ENCODE results near the gene GTF2H1.
A peak's percentile ranks its signal among the peaks of the same experiment; 100 is the strongest.

Gene GTF2H1

GRCh38 chr11:18321969-18322711 lies at the start of gene GTF2H1, which contains the start of gene HPS5:
GTF2H1 (plus strand) TSS chr11:18322567; CDS start chr11:18333075, 10,508 bp downstream.
HPS5 (minus strand) TSS chr11:18322140; CDS start chr11:18317858, 4,282 bp downstream.
- no peaks in the 10 kb centered on the region for H3F3A ChIP-seq (ENCODE audit: low read depth)
- H3K9ac ChIP-seq (ENCODE audit: low read depth, low read length, poor library complexity, severe bottlenecking), result peak within 1 kb of the TSS; percentile 78
- H3K4me1 ChIP-seq (ENCODE audit: insufficient read depth, low read length, poor library complexity, severe bottlenecking), result peaks cover 75% of the 10 kb centered on the region
- no peaks in the 10 kb centered on the region for H3K36me3 ChIP-seq (ENCODE audit: insufficient read depth, low read length)
- H3K9me3 ChIP-seq (ENCODE audit: insufficient read depth, low read depth, low read length), result no peaks in the 10 kb centered on the region
- TF ChIP-seq, protein P1, sequence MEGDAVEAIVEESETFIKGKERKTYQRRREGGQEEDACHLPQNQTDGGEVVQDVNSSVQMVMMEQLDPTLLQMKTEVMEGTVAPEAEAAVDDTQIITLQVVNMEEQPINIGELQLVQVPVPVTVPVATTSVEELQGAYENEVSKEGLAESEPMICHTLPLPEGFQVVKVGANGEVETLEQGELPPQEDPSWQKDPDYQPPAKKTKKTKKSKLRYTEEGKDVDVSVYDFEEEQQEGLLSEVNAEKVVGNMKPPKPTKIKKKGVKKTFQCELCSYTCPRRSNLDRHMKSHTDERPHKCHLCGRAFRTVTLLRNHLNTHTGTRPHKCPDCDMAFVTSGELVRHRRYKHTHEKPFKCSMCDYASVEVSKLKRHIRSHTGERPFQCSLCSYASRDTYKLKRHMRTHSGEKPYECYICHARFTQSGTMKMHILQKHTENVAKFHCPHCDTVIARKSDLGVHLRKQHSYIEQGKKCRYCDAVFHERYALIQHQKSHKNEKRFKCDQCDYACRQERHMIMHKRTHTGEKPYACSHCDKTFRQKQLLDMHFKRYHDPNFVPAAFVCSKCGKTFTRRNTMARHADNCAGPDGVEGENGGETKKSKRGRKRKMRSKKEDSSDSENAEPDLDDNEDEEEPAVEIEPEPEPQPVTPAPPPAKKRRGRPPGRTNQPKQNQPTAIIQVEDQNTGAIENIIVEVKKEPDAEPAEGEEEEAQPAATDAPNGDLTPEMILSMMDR (conservative IDR thresholded peaks at IDR 0.05; ENCODE audit: low read length), result no peak
- TF ChIP-seq EZH2phosphoT487 (IDR thresholded peaks at IDR 0.05; ENCODE audit: borderline replicate concordance), result no peak
- H2AFZ ChIP-seq (ENCODE audit: low read length), result peak within 1 kb of the TSS; percentile 98
- peak within 1 kb of the TSS; percentile 82 for H3K4me3 ChIP-seq (ENCODE audit: low read length, poor library complexity, severe bottlenecking)
- peaks cover 91% of the 10 kb centered on the region for H3K79me2 ChIP-seq (ENCODE audit: insufficient read depth, low read length)
- H3K27me3 ChIP-seq (ENCODE audit: insufficient read depth, low read length, poor library complexity, severe bottlenecking), result no peaks in the 10 kb centered on the region
- H4K20me1 ChIP-seq (ENCODE audit: insufficient read depth, low read length, poor library complexity, severe bottlenecking), result peaks cover 33% of the 10 kb centered on the region
- peak within 1 kb of the TSS; percentile 99 for H3K4me2 ChIP-seq (ENCODE audit: low read depth, low read length, poor library complexity, severe bottlenecking)
- H3K9me2 ChIP-seq (replicated peaks; ENCODE audit: low read depth, low read length), result no peaks in the 10 kb centered on the region

GRCh38 chr11:18277565-18278271 lies 44.6 kb upstream of the GTF2H1 start:
- no peaks in the 10 kb centered on the region for H3K9me3 ChIP-seq (ENCODE audit: insufficient read depth, low read depth, low read length)
- H3K9me2 ChIP-seq (replicated peaks; ENCODE audit: low read depth, low read length), result no peaks in the 10 kb centered on the region
- H2AFZ ChIP-seq (ENCODE audit: low read length), result no peak overlapping the region
- H3F3A ChIP-seq (ENCODE audit: low read depth), result no peaks in the 10 kb centered on the region
- TF ChIP-seq, protein P1 (conservative IDR thresholded peaks at IDR 0.05; ENCODE audit: low read length), result no peak
- no peak for TF ChIP-seq EZH2phosphoT487 (IDR thresholded peaks at IDR 0.05; ENCODE audit: borderline replicate concordance)
- H3K4me2 ChIP-seq (ENCODE audit: low read depth, low read length, poor library complexity, severe bottlenecking), result no peak overlapping the region
- no peak overlapping the region for H3K4me3 ChIP-seq (ENCODE audit: low read length, poor library complexity, severe bottlenecking)
- no peak overlapping the region for H3K9ac ChIP-seq (ENCODE audit: low read depth, low read length, poor library complexity, severe bottlenecking)
- peaks cover 26% of the 10 kb centered on the region; the same call in 1 of the 2 replicates for H3K36me3 ChIP-seq (ENCODE audit: insufficient read depth, low read length)
- no peaks in the 10 kb centered on the region for H3K79me2 ChIP-seq (ENCODE audit: insufficient read depth, low read length)
- H4K20me1 ChIP-seq (ENCODE audit: insufficient read depth, low read length, poor library complexity, severe bottlenecking), result no peaks in the 10 kb centered on the region
- no peaks in the 10 kb centered on the region for H3K4me1 ChIP-seq (ENCODE audit: insufficient read depth, low read length, poor library complexity, severe bottlenecking)
- H3K27me3 ChIP-seq (ENCODE audit: insufficient read depth, low read length, poor library complexity, severe bottlenecking), result no peaks in the 10 kb centered on the region

DNA sequence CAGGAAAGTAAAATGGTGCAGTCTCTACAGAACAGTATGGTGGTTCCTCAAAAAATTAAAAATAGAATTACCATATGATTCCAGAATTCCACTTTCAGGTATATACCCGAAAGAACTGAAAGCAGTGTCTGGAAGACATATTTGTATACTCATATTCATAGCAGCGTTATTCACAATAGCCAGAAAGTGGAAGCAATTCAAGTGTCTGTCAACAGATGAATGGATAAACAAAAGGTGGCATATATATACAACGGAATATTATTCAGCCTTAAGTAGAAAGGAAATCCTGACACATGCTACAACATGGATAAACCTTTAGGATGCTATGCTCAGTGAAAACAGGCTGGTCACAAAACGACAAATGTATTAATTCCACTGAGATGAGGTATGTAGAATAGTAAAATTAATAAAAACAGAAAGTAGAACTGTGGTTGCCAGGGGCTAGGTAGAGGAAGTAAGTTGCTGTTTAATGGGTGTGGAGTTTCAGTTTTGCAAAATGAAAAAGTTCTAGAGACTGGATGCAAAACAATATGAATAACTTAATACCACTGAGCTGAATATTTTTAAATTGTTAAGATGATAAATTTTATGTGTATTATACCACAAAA lies 41.8 kb upstream of the GTF2H1 start:
- H4K20me1 ChIP-seq (ENCODE audit: insufficient read depth, low read length, poor library complexity, severe bottlenecking), result no peaks in the 10 kb centered on the region
- H3K9me3 ChIP-seq (ENCODE audit: insufficient read depth, low read depth, low read length), result no peaks in the 10 kb centered on the region
- no peak for TF ChIP-seq EZH2phosphoT487 (IDR thresholded peaks at IDR 0.05; ENCODE audit: borderline replicate concordance)
- TF ChIP-seq, protein P1 (conservative IDR thresholded peaks at IDR 0.05; ENCODE audit: low read length), result no peak
- H3K4me3 ChIP-seq (ENCODE audit: low read length, poor library complexity, severe bottlenecking), result no peak overlapping the region
- no peaks in the 10 kb centered on the region for H3K9me2 ChIP-seq (replicated peaks; ENCODE audit: low read depth, low read length)
- H3K4me2 ChIP-seq (ENCODE audit: low read depth, low read length, poor library complexity, severe bottlenecking), result no peak overlapping the region
- peaks cover 7% of the 10 kb centered on the region for H3K4me1 ChIP-seq (ENCODE audit: insufficient read depth, low read length, poor library complexity, severe bottlenecking)
- no peak overlapping the region for H2AFZ ChIP-seq (ENCODE audit: low read length)
- H3K79me2 ChIP-seq (ENCODE audit: insufficient read depth, low read length), result no peaks in the 10 kb centered on the region
- no peaks in the 10 kb centered on the region for H3F3A ChIP-seq (ENCODE audit: low read depth)
- no peaks in the 10 kb centered on the region for H3K27me3 ChIP-seq (ENCODE audit: insufficient read depth, low read length, poor library complexity, severe bottlenecking)
- H3K9ac ChIP-seq (ENCODE audit: low read depth, low read length, poor library complexity, severe bottlenecking), result no peak overlapping the region
- peaks cover 42% of the 10 kb centered on the region; the same call in 1 of the 2 replicates for H3K36me3 ChIP-seq (ENCODE audit: insufficient read depth, low read length)
